T-helper 2 cell treated with Interferon-gamma antibody and Interleukin-4, amounts not matched to agents 5 μg/mL and 100 μg/mL, for 36 hours (primary cell): ENCODE measurements around the gene SIAH2.
"Not testable (repeated sequence)": the region's sequence is repeated elsewhere in the genome, so short reads cannot be mapped to it uniquely, and the experiment has no call there.

Experiments used
- DNase-seq: peaks from one replicate; pipeline ENCODE4 v3.0.0; 2021; ENCODE audit warnings: low spot score
- H3K27ac Mint-ChIP-seq: one replicate; pipeline ENCODE4 v1.8.0; 2021; ENCODE audit warnings: mild to moderate bottlenecking, mixed read lengths
- H3K27me3 Mint-ChIP-seq: one replicate; pipeline ENCODE4 v1.8.0; 2021; ENCODE audit warnings: low read depth, mixed read lengths
- H3K36me3 Mint-ChIP-seq: one replicate; pipeline ENCODE4 v1.8.0; 2021; ENCODE audit warnings: low read depth, mixed read lengths
- H3K4me1 Mint-ChIP-seq: one replicate; pipeline ENCODE4 v1.8.0; 2021; ENCODE audit warnings: low read depth, mixed read lengths
- H3K4me3 Mint-ChIP-seq: one replicate; pipeline ENCODE4 v1.8.0; 2022; ENCODE audit warnings: mild to moderate bottlenecking, moderate library complexity, mixed read lengths
- H3K9me3 Mint-ChIP-seq: one replicate; pipeline ENCODE4 v1.8.0; 2021; ENCODE audit warnings: mixed read lengths

The SIAH2 gene, protein sequence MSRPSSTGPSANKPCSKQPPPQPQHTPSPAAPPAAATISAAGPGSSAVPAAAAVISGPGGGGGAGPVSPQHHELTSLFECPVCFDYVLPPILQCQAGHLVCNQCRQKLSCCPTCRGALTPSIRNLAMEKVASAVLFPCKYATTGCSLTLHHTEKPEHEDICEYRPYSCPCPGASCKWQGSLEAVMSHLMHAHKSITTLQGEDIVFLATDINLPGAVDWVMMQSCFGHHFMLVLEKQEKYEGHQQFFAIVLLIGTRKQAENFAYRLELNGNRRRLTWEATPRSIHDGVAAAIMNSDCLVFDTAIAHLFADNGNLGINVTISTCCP

DNA sequence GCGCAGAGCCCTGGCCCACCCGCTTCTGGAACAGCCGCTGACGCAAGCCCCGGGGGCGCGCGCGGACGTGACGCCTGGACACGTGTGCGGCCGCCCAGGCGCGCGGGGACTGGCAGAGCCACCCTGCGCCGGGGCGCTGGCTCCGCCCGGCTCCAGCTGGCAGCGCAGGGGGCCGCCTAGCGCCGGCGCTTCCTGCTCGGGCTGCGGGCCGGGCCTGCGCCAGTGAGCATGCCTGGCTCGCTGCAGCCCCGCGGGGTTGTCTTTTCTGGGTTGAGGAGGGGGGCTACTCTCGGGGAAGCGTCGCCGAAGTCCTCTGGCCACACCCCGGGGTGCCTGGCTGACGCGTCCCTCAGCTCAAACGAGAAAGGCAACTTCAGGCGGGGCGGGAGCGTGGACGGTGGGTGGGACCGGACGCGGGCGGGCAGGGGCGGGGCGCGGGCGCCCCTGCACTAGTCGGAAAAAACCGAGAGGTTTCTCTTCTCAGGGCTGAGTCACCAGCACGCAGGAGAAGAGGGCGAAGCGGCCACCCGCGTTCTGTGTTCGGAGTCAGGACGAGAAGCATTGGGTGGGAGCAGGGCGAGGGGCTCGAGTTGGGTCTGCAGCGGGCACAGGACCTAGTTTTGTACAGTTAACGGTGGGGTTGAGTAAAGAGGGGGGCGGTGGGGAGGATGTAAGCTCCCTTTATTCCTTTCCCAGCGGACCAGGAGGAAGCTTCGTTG is at the start of gene SIAH2:
Gene SIAH2 (minus strand): TSS at position 48 of the 719 bp plus-strand sequence. CDS start 320 bp downstream, outside the sequence.
- Mint-ChIP-seq H3K36me3 (peaks cover 20% of the 10 kb centered on the region), H3K4me3 (peak within 1 kb of the TSS; percentile 98), H3K27me3 (no peaks in the 10 kb centered on the region), H3K4me1 (peaks cover 41% of the 10 kb centered on the region), H3K9me3 (no peaks in the 10 kb centered on the region), H3K27ac (peak within 1 kb of the TSS; percentile 100)
- DNase-seq, result peak; percentile 94

DNA sequence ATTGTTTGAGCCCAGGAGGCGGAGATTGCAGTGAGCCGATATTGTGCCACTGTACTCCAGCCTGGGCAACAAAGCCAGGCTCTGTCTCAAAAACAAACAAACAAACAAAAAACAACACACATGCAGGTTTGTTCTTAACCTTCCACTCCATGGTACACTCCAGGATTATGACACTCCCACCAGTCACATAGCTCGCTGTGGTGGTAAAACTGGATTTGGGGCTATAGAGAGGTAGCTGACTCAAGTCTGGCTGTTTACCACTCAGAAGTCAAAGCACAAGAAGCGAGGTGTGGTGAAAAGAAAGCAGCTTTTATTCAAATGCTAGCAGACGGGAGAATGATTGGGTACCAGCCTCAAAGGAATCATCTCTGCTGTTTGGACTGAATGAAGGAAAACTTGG is 49.0 kb upstream of the SIAH2 start:
- no peaks in the 10 kb centered on the region for H3K36me3 Mint-ChIP-seq
- no peaks in the 10 kb centered on the region for H3K4me1 Mint-ChIP-seq
- H3K27me3 Mint-ChIP-seq, result peaks cover 19% of the 10 kb centered on the region
- H3K27ac Mint-ChIP-seq, result no peak overlapping the region
- no peaks in the 10 kb centered on the region for H3K9me3 Mint-ChIP-seq
- DNase-seq, result no peak
- no peak overlapping the region for H3K4me3 Mint-ChIP-seq

DNA sequence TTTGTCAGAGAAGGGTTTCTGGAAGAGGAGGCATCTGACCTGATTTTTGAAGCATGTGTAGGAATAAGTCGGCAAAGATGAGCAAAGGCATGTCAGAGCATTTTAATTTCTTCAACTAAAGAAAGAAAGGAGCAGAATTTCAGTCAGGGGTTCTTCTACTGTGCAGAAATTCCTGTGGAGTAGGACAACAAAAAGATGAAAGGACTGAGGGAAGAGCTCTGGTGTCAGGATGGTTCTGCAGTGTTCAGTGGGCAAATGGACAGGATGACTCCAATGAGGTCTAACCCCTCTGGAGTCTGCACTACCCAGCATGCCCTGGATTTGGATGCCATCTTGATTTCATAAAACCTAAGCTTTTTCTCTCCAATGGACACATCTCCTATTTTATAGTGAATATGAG is 47.7 kb upstream of the SIAH2 start:
- Mint-ChIP-seq H3K36me3 (no peaks in the 10 kb centered on the region), H3K4me1 (no peaks in the 10 kb centered on the region), H3K27ac (no peak overlapping the region), H3K27me3 (peaks cover 24% of the 10 kb centered on the region), H3K9me3 (no peaks in the 10 kb centered on the region), H3K4me3 (no peak overlapping the region)
- DNase-seq, result no peak

DNA sequence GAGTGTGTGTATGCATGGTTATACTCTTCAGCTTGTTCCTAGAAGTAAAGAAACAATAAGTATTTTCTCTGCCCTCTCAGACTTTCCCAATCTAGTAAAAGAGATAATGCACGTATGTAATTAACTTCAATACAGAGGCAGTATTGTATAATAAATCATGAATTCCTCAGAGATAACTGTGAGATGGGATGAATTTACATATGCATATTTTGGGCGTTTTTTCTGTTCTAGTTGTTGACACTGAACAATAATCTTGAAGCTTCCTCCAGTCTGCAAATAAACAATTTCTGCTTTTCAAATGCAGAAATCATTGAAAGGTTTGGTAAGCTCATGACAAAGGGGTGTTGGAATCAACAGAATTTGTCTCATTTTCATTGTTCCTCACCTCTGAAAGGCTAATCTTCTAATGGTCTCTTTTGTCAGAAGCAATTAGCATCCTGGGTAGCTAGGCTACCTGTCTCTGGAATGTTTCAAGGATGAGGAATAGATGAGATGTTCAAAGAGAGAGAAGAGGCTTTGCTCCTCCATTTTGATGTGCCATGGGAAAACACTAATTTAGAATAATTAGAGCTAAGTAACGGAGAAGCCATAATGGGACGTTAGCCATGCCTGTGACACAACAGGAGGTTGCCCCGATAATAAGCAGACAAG is 43.3 kb upstream of the SIAH2 start:
- Mint-ChIP-seq H3K27ac (no peak overlapping the region), H3K27me3 (peaks cover 24% of the 10 kb centered on the region), H3K4me3 (no peak overlapping the region), H3K9me3 (no peaks in the 10 kb centered on the region), H3K36me3 (no peaks in the 10 kb centered on the region), H3K4me1 (no peaks in the 10 kb centered on the region)
- DNase-seq, result no peak

DNA sequence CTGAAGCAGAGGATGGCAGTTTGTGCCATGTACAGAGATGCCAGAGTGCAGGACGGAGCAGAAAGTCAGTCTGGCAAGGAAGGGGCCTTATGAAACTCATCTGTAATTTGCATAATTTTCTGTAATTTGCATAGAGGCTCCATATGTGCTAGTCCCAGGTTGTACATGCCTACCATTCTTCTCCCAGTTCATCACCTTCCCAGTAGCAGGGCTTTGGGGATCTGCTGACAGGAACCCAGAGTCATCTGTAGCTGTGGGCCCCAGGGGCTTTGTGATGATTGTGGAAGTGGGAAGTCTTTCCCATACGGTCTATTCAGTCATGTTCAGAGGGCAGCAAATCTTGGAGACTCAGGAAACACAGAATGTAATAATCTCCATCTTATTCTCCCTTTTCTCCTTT is 42.4 kb upstream of the SIAH2 start:
- peaks cover 21% of the 10 kb centered on the region for H3K27me3 Mint-ChIP-seq
- DNase-seq, result no peak
- no peak overlapping the region for H3K27ac Mint-ChIP-seq
- H3K4me1 Mint-ChIP-seq, result no peaks in the 10 kb centered on the region
- no peaks in the 10 kb centered on the region for H3K36me3 Mint-ChIP-seq
- no peaks in the 10 kb centered on the region for H3K9me3 Mint-ChIP-seq
- H3K4me3 Mint-ChIP-seq, result no peak overlapping the region

DNA sequence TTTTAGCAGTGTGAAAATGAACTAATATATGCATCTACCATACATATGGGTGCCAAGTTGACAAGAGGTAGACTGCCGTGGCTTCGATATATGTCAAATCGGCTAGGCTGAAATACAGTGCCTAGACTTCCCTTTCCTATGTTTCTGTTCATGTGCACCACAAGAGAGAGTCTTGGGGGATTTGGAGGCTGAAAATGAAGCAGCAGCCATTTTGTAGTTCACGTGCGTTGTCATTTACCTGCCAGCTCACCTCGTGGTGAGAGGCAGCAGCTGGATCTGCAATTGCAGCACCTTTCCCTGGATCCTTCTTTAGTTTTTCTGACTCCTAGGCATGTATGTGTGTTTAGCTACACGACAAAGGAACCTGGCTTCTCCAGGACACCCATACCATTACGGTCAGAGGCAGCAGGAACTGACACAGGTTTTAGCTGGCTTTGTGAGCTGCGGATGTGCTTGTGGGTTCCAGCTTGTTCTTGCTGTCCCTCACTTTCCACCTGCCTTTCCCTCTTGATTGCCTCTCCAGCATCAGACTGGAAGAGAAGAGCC is 40.5 kb upstream of the SIAH2 start:
- H3K27me3 Mint-ChIP-seq, result peaks cover 20% of the 10 kb centered on the region
- no peak overlapping the region for H3K27ac Mint-ChIP-seq
- no peaks in the 10 kb centered on the region for H3K9me3 Mint-ChIP-seq
- no peaks in the 10 kb centered on the region for H3K36me3 Mint-ChIP-seq
- no peaks in the 10 kb centered on the region for H3K4me1 Mint-ChIP-seq
- H3K4me3 Mint-ChIP-seq, result no peak overlapping the region
- DNase-seq, result no peak

DNA sequence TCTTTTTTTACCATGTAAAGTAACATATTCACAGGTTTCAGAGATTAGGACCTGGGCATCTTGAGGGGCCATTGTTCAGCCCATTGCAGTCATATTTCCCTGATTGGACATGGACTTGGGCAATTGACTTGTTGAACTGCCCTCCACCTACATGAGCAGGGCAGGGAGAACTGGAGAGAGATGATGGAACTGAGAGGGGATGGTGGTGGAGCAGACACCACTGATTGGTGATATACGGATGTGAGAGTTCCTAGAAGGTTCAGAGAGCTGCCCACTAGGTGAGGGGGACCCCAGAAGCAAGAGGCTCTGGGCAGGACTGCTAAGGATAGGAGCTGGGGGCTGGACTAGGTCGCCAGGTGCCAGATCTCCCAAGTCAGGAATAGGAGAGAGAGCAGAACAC is 37.8 kb upstream of the SIAH2 start:
- Mint-ChIP-seq H3K4me1 (no peaks in the 10 kb centered on the region), H3K9me3 (no peaks in the 10 kb centered on the region), H3K36me3 (no peaks in the 10 kb centered on the region), H3K27me3 (peaks cover 18% of the 10 kb centered on the region), H3K27ac (no peak overlapping the region), H3K4me3 (no peak overlapping the region)
- no peak for DNase-seq

DNA sequence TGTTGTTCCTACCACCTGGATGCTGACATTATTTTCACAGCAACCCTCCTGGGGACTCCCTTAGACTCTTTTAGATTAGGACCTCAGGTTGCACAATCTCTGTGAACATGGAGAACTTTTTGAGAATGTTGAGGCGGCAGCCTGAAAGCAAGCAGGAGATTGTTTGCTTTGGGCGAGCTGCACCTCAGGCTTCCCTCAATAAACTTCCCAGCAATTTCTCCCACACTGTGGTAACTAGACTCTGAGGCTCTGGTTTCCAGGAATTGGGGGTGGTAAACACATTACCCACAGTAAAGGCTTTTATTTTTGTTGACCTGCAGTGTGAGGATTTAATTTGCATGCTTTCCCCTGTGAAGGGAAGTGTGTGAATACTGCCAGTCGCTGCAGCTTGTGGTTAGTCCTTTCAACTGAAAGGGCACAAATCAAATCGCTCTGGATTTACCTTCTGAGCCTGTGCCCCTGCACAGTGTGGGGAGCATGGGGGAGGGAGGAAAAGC is 35.2 kb upstream of the SIAH2 start:
- no peak for DNase-seq
- no peak overlapping the region for H3K4me3 Mint-ChIP-seq
- H3K9me3 Mint-ChIP-seq, result no peaks in the 10 kb centered on the region
- H3K4me1 Mint-ChIP-seq, result no peaks in the 10 kb centered on the region
- no peak overlapping the region for H3K27ac Mint-ChIP-seq
- peaks cover 8% of the 10 kb centered on the region for H3K27me3 Mint-ChIP-seq
- H3K36me3 Mint-ChIP-seq, result no peaks in the 10 kb centered on the region

DNA sequence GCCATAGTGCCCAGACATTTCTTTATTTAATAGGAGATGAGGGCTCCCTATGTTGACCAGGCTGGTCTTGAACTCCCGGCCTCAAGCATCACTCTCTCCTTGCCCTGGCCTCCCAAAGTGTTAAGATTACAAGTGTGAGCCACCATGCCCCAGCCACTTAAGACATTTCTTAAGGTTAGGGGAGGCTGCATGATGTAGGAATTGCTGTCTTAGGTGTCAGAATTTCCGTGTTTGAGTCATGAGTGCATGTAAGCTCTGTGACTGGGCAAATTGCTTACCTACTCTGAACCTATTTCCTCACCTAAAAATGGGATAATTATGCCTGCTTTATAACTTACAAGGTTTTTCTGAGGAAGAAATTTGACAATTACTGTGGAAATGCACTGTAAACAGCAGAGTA is 34.2 kb upstream of the SIAH2 start:
- DNase-seq, result no peak
- no peak overlapping the region for H3K4me3 Mint-ChIP-seq
- H3K4me1 Mint-ChIP-seq, result no peaks in the 10 kb centered on the region
- peaks cover 8% of the 10 kb centered on the region for H3K27me3 Mint-ChIP-seq
- no peaks in the 10 kb centered on the region for H3K9me3 Mint-ChIP-seq
- H3K36me3 Mint-ChIP-seq, result no peaks in the 10 kb centered on the region
- H3K27ac Mint-ChIP-seq, result no peak overlapping the region

DNA sequence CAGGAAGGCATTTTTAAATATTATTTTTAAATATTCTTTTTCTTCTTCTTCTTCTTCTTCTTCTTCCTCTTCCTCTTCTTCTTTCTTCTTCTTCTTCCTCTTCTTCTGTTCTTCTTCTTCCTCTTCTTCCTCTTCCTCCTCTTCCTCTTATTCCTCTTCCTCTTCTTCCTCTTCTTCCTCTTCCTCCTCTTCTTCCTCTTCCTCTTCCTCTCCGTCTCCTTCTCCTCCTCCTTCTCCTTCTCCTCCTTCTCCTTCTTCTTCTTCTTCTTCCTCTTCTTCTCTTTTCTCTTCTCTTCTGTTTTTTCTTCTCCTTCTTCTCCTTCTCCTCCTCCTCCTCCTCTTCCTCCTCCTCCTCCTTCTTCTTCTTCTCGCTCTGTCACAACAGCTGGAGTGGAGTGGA is 33.6 kb upstream of the SIAH2 start:
- DNase-seq, H3K27me3 Mint-ChIP-seq, H3K9me3 Mint-ChIP-seq, H3K36me3 Mint-ChIP-seq, H3K4me3 Mint-ChIP-seq, H3K27ac Mint-ChIP-seq, H3K4me1 Mint-ChIP-seq: not testable (repeated sequence)

DNA sequence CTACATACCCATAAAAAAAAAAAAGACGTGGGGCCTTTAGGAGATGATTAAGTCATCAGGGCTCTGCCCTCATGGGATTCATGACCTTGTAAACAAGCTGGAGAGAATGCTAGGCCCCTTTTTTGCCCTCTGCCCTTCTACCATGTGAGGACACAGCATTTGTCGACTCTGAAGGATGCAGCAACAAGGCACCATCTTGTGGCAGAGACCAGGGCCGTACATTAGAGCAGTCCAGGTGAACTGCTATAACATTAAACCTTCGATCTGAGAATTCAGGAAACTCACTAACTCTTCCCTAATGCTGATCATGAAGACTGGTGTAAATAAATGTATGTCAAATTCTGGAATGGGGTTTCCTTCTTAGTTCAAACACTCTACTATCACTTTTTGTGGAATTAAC is 30.7 kb upstream of the SIAH2 start:
- Mint-ChIP-seq H3K27ac (no peak overlapping the region), H3K27me3 (peaks cover 8% of the 10 kb centered on the region), H3K4me3 (no peak overlapping the region), H3K36me3 (no peaks in the 10 kb centered on the region), H3K4me1 (no peaks in the 10 kb centered on the region), H3K9me3 (no peaks in the 10 kb centered on the region)
- no peak for DNase-seq

DNA sequence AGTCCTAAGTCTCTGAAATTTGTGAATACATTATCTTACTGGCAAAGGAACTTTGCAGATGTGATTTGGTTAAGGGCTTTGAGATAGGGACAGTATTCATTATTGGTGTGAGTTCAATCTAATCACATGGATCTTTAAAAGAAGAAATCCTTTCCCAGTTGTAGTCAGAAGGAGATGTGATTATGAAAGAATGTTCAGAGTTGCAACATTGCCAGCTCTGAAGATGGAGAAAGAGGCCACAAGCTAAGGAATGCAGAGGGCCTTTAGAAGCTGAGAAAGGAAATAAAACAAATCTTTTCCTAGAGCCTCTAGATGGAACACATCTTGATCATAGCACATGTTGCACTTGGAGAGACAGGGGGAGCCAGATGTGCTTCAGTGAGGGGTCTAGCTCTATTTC is 27.7 kb upstream of the SIAH2 start:
- Mint-ChIP-seq H3K4me3 (no peak overlapping the region), H3K27me3 (peaks cover 3% of the 10 kb centered on the region), H3K27ac (no peak overlapping the region), H3K36me3 (no peaks in the 10 kb centered on the region), H3K4me1 (peaks cover 9% of the 10 kb centered on the region), H3K9me3 (no peaks in the 10 kb centered on the region)
- no peak for DNase-seq

DNA sequence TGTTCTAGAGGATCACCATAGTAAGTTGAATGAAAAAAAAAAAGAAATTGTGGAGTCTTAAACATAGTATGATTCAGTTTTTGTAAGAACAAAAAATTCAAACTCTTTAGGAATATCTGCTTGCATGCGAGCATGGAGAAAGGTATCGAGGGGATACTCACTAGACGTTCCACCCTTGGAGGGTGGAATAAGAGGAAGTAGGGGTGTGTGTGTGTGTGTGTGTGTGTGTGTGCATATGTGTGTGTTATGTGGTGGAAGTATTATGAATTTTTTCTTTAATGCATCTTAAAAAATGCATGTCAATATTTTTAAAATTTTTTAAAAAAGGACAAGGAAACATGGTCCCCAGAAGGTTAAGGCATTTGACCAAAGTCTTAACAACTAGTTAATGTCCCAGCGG is 26.5 kb upstream of the SIAH2 start:
- Mint-ChIP-seq H3K27ac (no peak overlapping the region), H3K4me3 (no peak overlapping the region), H3K27me3 (peaks cover 3% of the 10 kb centered on the region), H3K4me1 (peaks cover 16% of the 10 kb centered on the region), H3K36me3 (no peaks in the 10 kb centered on the region), H3K9me3 (no peaks in the 10 kb centered on the region)
- DNase-seq, result no peak

DNA sequence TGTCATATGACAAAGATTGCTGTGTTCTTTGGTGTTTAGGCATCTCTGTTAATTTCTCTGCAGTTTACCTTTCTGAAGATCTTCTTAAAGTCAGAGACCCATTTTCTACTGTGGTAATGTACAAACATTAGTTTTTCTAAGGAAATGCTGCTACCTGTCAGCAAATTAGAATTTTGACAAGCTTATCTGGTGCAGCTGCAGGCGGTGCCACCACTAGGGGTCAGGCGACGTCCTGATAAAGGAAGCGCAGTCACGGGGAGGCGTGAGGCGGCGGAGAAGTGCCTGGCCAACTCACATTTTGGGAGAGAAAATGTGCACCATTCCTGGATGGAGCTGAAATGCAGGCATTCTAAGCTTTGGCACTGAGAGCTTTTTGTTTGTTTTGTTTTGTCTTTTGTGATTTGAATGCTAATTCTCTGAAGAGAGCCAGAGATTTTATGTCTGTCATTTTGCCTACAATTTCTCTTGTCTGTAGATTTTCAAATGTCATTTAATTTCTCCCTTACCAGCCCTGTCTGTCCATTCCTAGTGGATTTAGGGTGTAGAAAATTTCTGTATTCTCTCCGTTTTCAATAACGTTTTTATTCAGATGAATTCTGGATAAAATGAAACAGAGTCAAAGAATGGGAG is 24.9 kb upstream of the SIAH2 start:
- Mint-ChIP-seq H3K27me3 (peaks cover 3% of the 10 kb centered on the region), H3K9me3 (no peaks in the 10 kb centered on the region), H3K4me3 (no peak overlapping the region), H3K36me3 (no peaks in the 10 kb centered on the region), H3K4me1 (peaks cover 26% of the 10 kb centered on the region), H3K27ac (no peak overlapping the region)
- peak; percentile 67 for DNase-seq
